ENCODE results near the gene GPC3.
A peak's percentile ranks its signal among the peaks of the same experiment; 100 is the strongest.

The GPC3 gene

DNA sequence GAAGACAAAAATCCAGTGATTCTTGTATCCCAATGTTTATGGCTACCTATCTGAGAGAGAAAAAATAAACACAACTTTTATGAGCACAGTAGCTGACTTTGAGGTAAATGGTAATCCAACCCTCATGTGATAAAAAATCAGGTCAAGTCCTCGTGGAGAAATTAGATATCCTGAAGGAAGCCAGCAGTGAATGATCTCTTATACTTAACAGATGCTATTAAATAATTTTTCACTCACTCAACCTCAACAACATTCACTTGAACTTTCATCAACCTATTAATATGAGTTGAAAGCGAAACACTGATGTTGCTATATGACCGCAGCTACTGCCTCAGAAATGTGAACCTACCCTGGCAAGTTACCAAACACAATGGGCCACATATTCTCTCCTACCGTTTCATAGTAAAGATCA lies 105.4 kb downstream of the GPC3 start:
- no peak for DNase-seq

DNA sequence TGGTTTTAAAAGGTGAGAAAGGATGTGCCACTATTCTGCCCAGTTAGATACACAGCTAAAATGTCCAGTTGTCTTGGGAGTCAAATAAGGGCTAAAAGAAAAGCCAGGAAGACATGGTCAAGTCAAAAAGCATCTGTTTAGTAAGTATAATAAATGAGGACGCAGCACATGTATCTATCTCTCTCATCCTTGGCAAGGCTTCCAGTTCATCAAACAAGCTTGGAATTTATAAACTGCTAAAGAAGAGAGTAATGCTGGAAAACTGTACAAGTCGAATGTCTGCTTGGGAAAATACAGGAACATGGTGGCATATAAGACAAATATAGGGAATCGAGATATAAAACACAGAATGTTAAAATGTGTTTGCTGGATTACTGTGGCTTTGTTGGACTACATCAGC lies 106.7 kb downstream of the GPC3 start:
- DNase-seq: no peak

DNA sequence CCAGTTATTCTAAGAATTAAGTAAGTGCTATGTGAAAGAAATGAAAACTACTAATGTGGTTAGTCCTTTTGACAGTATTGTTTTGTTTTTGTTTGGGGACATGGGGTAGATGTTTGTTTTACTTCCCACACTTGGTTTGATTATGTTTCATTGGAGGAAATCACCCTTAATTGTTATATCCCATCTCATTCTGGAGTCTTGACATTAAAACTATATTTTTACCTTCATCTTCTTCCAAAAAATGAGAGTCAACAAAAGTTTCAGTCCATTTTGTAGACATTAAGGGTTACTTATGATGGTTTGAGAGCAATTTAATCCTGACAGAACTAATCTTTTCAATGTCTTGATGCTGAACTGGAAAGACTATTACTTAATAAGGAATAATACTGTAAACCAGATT lies 108.7 kb downstream of the GPC3 start:
- DNase-seq: no peak

DNA sequence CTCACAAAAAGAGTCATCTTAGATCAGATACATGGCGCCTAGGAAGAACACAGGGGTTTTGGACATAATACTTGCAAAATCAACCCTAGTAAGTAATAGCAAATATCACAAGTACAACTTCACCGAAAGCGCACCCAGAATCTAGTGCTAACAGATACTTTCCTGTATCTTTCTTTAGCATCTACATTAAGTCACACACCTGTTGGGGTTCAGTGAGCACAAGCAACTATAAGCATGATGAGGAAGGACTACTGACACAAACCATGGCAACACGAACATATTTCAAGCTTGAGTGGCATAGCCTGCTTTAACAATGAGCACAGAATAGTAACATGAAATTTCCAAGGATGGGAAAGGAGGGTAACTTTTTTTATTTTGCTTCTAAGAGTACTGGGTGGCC lies 116.1 kb downstream of the GPC3 start:
- DNase-seq: no peak

DNA sequence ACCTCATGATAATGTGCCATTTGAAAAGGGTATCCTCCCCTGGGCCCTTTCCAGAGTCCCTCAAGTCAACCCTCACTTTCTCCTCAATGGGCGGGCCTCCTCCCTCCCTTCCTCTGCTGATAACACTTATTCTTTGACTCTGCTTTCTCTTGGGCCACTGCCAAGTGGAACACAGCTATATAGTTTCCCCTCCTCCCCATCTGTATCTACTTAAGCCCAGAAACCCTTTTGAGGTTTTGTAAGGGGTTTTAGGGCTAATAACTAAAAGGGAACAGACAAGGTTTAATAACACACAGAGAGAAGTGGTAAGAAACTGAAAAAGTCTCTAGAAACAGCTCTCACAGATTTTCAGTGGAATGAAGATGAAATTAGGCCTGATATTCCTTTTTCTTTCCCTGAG lies 116.7 kb downstream of the GPC3 start:
- DNase-seq: no peak

DNA sequence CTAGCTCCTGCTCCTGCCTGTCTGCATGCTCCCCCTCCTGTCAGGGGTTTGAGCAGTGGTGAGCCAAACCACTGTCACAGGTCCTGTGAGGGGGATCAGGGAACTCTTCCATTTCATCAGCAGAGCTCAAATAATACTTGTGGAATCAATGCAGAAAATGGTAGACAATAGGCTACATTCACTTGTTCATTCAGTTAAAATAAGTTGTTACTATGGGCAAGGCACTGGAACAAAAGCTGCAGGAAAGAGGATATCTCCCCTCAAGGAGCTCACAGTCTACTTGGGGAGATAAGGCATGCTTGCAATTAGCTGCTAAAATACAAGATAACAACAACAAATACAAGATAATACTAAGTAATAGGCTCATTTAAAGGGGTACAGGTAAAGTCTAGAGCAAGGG lies 117.1 kb downstream of the GPC3 start:
- no peak for DNase-seq

DNA sequence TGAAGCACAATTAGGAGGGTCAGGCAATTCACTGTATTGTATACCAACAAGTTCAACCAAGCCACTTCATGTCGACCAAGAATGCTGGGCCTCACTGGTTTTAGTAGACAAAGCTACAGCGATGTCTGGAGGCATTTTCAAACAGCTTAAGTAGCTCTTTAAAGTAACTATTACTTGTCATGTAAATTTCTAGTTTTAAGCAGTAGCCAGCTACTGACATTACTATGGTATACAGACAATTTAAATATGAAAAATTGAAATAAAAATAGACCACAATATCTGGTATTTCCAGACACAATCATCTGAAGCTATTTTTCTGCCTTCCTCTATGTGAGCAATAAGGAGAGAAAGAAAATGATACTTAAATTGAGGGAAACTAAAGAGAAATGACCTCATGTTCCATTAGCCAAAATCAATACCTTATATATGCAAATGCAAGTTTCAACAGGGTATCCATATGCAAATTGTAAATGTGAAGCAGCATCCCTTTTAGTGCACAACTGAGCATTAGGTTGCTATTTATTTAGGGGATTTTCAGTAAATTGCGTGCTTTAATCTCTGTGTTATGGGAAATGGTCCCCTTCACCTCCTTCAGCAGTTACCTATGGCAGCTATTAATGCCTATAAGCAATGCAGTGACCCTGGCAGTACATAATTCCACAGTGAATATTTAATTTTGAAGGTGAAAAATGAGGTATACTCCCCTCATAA lies 119.5 kb downstream of the GPC3 start:
- DNase-seq: no peak

DNA sequence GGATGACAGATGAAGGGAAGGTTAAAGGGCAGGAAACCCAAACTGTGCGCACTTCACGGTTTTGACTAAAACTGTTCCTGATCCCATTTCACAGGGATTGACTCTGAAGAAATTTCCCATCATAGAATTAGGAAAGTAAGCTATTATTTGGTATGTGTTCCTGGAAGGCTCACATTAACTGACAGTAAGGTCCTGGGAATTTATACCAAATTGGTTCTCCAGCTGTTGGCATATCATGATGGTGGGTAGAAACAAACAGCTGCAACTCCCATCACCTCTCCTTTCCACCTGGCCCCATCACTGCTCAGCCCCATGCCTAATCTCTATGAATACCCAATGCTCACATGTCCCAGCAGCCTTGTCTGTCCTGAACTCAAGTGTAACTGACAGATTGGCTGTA lies 121.2 kb downstream of the GPC3 start:
- no peak for DNase-seq

DNA sequence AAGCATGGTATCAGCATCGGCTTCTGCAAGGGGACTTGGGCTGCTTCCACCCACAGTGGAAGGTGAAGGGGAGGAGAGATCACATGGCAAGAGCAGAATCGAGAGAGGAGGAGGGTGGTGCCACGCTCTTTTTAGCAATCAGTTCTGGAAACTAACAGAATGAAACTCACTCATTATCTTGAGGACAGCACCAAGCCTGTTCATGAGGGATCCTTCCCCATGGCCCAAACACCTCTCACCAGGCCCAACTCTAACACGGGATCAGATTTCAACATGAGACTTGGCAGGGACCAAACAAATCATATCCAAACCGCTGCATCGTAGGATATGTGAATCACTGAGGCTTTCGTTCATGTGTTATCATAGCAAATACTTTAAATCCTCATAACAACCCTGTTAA lies 125.5 kb downstream of the GPC3 start:
- DNase-seq: no peak

DNA sequence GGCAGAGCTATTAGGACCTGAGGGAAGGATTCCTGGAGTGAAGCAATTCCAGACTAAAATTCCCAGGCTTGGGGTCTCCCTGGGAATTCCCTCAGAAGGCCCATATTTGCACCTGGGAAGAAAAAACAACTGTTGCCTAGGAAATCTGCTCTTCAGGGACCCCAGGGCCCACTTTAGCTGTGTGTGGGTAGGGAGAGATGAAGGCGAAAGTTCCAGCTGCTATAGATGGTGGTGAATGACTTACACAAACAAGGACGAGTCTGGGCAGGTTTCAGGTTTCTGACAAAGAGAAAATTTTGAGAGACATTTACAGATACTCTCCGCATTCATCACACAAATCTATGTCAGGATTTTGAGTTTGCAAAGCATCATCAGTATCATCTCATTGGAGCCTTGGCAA lies 126.1 kb downstream of the GPC3 start:
- DNase-seq: peak in 1 of 2 experiments; percentile 0

DNA sequence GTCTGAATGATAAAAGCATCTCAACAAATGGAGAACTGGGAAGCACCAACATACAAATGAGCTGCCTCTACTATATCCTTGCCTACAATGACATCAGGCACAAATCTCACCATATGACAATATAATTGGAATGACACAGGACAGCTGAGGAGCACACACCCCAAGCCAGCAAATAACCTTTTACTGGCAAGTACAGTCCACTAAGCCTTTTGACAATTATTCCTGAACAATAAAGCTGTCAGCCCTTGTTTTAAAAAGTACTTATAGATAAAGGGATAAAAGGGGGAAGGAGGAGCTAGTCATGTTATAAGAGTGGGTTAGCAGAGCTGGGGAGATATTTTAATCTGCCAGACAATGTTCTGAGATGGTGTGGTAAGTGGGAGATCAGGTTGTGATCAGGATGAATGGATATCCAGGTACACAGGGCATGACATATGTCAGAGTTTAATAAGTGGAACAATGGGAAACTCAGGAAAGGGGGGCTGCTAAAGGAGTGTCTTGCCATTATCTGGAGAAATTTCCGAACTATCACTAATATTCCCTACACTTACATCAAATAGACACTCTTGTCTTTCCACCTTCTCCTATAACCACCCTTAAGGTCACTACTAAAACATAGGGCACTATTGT lies 127.6 kb downstream of the GPC3 start:
- DNase-seq: no peak

DNA sequence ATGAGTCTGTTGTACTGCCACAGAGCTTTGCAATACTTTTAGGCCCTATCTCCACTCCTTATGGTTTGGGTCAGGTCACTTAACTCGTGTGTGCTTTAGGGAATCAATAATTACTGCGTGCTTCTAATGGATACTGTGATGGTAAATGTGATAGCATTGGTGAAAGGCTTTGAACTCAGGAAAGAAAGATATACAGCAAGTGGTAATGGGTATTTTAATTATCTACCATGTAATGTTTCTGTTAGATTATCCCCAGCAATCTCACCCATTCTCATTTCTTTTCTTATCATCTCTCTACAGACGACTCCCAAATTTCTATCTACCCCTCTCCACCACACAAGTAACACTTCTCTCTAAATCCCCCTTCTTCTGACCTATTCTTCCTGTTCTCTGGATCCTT lies 128.6 kb downstream of the GPC3 start:
- no peak for DNase-seq

DNA sequence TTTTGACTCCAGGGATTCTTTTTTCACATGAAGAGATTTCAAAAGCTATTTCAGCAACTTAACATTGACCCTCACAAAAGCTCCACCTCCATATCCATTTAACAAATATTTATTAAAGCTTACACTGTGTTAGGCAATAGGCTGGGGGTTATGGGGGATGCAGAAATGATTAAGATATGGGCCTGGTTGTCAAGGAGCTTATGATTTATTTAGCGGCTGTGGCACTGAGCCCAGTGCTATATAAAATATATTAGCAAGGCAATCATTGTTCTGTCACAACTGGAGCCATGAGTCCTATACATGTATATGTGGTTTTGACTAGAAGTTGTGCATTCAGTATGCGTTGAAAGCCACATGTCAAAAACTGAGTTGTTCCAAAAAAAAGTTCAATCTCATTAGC lies 131.1 kb downstream of the GPC3 start:
- DNase-seq: no peak

DNA sequence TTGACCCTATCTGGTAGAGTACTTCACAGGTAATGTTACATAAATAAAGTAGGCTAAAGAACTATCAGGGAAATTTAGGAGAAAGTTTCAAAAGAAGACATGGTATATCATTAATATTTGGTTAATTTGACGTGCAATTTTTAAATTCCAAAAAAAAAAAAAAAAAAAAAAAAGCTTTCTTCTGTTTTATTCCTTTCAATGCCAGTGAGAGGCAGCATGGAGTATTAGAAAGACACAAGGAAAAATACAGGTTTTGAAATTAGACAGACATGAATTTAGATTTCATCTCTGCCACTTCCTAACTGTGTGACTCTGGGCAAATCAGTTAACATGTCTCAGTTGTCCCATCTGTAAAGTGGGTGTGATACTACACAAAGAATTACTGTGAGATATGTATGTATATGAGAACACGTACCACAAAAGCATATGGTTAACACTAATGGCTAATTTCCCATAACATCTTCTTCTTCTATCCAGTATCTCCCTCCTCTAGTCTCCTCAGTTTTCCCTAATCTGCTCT lies 132.5 kb downstream of the GPC3 start:
- DNase-seq: no peak

DNA sequence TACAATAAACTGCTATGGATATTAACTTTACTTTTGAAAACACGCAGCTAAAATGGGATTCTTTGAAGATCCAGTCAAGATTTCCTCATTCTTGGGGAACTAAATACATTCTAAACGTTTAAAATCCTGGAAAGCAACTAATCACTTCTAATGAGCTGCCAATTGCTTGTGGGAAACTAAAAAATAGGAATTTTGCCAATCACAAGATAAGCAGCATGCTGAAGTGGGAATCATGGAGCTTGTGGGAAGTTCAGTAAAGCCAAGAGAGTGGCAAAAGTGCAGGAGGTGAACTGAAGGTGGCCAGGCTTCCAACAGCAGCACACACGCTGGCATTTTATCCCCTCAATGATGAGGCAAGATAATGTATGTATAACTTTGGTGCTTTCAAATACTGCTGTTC lies 133.0 kb downstream of the GPC3 start:
- no peak for DNase-seq

DNA sequence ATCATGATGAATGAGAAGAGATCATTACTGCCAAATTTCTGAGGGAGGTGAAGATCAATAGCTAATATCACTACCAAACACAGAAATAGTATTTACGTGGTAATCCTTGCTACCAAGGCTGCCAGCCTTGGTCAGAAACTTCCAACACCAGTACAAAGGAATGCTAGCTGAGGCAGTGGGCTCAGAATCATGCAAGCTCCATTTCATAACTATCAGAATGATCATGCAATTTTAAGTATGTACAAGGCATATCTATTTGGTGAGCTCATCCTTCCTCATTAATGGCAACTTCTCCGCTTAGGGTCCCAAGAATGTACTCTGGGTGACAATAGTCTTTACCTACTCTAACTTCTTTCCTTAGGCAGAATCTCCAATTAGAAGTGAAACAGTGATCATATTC lies 135.0 kb downstream of the GPC3 start:
- DNase-seq: no peak

DNA sequence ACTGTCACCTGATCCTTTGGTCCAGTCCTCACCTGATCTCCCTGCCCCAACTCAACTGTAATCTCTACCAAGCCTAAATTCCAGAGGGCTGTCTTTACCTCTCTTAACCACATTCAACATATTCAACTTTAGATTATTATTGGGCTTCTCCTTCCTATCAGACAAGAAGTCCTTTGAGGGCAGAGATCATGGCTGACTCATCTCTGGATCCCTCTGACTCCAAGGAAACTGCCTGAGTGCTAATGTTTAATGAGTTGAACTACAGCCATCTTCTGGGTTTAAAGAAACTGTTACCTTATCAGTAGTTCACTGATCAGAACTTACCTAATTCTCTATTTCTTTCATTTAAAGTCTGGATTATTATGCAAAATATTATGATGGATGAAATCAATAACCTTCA lies 135.7 kb downstream of the GPC3 start:
- no peak for DNase-seq

DNA sequence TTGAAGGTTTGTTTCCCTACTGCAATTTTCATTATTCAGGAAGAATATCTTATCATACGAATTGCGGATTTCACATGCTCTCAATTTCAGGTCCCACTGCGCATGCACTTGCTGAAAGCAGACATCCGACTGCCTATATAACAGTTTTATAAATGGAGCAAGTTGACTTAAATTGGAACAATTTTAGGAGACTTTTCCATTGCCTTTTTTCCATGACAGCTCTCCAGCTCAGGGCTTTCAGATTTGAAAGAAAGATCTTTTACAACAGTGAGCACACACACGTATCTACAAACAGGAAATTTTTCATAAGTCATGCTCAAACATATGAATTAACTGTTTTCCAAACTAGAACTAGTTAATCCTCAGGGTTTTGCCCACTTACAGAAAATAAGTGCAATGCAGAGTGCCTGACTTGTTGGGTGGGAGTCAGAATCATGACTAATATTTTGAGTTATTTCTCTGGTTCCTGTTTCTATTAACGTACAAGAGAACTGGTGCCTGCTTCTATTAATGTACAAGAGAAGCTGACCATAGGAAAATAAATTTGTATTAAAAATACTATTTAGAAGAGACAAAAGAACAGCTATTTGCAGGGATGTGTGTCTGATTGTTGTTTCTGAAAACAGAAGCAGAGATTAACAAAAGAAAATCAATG lies 137.9 kb downstream of the GPC3 start:
- no peak for DNase-seq

DNA sequence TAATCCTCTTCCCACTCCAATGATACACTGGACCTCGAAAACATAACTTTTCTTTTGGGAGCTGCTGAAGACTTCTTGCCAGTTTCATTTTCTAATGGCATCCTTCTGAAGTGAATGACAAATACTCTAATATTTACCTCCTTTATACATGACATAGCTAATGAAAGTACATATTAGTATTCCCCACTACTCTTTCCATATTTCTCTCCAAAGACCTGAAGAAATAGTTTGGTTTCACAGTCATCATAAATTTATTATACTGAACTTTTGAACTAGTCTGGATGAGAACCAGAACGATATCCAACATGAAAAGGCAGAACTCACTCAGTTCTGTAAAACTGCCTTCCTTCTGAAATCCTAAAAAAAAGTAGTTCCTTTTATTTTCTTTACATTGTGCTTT lies 139.1 kb downstream of the GPC3 start:
- DNase-seq: no peak

DNA sequence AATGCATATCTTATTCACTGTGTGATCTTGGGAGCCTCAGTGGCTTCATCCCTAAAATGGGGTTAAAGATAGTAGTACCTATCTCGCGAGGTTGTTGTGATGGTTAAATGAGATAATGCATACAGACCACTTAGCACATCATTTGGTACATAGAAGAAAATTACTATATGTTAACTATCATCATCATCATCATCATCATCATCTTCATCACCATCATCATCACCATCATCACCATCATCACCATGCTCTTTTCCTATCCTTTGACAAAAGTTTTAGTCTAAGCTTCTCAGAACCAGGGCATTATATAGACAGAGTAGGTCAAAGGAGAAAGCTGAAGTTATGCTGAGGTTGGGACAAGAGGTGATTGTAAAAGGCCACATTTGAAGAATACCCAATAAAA lies 145.0 kb downstream of the GPC3 start:
- DNase-seq: no peak

DNA sequence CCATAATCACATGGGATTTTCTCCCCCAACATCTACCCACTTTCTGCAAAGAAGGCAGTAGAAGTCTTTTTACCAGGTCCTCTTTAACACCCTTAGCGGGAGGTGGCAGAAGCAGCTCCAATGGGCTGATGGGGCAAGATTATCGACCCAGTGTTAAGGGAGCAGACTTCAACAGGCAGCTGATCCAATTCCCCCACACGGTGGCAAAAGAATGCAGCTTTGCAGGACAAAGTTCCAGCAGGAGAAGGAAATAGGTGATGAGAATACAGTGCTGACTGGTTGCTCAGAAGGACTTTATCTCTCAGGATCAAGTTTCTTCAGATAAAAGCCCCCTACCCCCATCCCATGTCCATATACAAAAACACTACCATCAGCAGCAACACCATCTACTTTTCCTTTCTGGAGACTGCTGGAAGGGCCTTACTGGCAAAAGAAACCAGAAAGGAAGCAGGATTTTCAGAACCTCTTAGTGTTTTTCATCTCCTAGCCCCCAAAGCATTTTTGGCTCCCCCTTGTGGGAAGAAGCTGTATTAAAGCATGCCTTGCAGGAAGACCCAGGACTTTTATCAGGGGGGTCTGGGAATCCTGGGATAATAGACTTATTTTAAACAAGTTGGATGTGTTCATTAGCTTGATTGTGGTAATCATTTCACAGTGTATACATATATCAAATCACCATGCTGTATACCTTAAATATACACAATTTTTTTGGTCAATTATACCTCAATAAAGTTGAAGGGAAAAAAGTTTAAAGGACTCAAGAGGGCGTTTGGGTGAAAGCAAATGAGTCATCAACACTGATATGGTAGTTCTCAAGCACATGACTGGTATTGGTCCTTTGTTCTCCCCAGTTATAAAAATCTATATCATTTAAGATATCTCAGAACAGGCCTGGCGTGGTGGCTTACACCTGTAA lies 146.4 kb downstream of the GPC3 start:
- peak in 1 of 2 experiments; percentile 0 for DNase-seq

DNA sequence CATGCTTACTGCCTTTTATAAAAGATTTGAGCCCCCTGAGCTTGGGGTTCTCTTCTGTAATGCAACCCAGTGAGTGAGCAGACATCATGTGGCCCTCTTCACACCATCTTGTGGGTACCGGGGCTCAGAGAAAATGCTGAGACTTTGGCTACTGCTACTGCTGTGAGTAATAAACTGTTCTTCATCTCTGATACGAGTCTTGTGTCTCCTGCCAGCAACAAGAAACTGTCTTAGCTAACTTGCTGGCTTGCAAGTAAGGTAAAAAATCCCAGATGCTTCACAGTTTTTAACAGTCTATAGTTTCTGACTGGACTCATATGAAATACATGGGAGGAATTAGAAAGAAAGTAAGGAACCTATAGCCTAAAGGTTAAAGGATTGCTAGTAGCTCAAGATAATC lies 148.3 kb downstream of the GPC3 start:
- no peak for DNase-seq

DNA sequence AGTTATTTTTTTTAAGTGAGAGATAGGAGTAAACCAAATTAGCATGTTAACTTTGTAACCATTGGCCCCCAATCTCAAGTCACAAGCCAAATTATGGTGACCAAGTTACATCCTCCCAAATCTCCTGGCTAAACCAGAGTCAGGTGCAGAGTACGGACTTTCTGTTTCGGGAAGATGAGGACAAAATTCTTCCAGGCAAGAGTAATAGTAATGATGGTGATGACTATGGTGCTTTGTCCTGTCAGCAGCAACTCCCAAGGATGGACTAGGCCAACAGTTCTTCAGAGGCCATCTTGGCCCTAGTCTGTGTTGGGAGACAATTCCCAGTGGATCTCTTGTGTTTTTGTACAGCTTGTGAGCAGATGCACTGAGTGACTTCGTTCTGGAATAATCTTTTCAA lies 148.8 kb downstream of the GPC3 start:
- DNase-seq: no peak

All from NCI-H187 (cell line).